Omental fat pad (tissue), 4 donors: ENCODE results near the gene LLCFC1. TPM values are rescaled to one million over a fixed set of nuclear protein-coding genes. Genes with fewer than 3 reads are reported as not detected.

Experiments used
- ATAC-seq: fragments of 150-250 bp; one replicate; pipeline ENCODE4 v1.9.1; 2016; ENCODE audit warnings: mild to moderate bottlenecking, moderate library complexity; ENCODE audit not compliant: low FRiP score
- DNase-seq: peaks from one replicate; pipeline ENCODE4 v3.0.0-alpha.2; 2019; ENCODE audit warnings: low spot score
- CTCF ChIP-seq, 3 donors: fragments of 450-650 bp; IDR thresholded peaks; one replicate each; pipeline ENCODE4 v1.5.1; 2016 to 2017; ENCODE audit warnings: antibody characterized with exemption in 3 of 3, mild to moderate bottlenecking in 3 of 3, moderate library complexity in 2 of 3
- total RNA-seq, 4 donors: library from RNA; depleted of rRNA; stranded (reverse); fragments of >200 nt; gene quantifications; one replicate each; pipeline ENCODE4 v1.1.0, GENCODE V29; 2016

Gene LLCFC1
- total RNA-seq, 4 donors from 2014 or later, result not detected

DNA sequence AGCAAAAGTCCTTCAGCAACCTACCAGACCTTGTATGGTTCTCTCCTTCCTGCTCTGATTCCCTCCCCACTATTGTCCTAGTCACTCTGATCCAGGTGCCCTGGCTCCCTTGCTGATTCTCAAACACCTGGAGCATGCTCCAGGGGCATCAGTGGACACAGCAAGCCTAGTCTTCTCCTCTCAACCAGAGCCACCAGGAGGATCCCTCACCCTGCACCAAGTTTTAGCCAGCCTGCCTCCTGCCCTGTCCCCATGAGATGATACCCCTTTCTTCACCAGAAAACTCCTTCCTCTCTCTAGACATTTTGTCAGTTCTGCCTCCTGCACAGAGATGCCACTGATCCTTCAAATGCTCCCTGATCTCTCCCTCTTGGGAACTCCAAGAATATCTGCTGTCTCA, 11.0 kb downstream of the LLCFC1 start:
- ATAC-seq (no peak), DNase-seq (no peak)
- no peak for TF ChIP-seq CTCF (IDR thresholded peaks at IDR 0.05)

DNA sequence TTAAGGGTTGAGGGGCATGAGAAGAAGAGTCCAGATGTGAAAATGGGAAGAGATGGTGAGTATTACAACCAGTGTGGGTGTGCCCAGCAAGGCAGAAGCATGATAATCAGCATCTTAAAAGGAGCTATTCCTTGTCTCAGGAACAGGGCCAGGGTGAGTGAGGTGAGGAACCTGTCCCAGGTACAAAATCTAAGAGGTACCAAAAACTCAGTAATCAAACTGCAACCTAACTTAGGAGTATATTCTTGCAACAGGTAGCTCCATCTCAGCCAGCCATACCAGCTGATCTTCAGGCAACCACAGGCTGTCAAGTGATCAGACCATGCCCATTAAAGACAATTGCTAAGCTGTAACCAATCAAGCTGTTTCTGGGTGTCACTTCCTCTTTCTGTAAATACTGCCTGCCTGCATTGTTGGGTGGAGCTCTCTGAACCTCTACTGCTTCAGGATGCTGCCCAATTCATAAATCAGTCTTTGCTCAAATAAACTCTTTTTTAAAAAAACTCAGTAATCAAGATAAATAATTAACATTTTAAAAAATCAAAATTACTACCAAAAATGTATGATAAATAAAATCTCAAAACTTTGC, 15.5 kb downstream of the LLCFC1 start:
- DNase-seq (no peak), ATAC-seq (no peak)
- no peak for TF ChIP-seq CTCF (IDR thresholded peaks at IDR 0.05)

- DNase-seq, result no peak
- peak; percentile 85 for ATAC-seq
- TF ChIP-seq CTCF (IDR thresholded peaks at IDR 0.05), result no peak
These were observed 17.8 kb downstream of the LLCFC1 start for GRCh38 chr7:142956951-142957623.

- ATAC-seq (no peak), DNase-seq (no peak)
- TF ChIP-seq CTCF (IDR thresholded peaks at IDR 0.05), result no peak
These were observed 18.4 kb downstream of the LLCFC1 start for GRCh38 chr7:142957723-142958122.

DNA sequence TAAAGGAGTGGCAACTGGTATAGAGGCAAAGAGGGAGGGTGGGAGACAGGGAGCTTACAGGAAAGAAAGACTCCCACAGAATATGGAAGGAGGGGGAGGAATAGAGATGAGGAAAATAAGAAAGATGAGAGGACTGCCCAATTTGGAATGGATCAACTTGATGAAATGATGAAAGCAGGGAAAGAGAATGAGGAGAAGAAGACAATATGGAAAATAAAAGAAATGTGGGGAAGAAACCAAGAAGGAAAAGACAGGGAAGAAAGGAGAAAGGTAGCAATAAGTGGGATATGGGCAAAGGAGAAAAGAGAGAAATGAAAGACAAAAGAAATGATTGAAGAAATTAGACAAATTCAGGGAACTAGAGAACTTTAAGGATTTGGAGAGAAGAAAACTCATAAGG, 19.9 kb downstream of the LLCFC1 start:
- no peak for TF ChIP-seq CTCF (IDR thresholded peaks at IDR 0.05)
- no peak for DNase-seq
- ATAC-seq, result no peak

- no peak for DNase-seq
- no peak for TF ChIP-seq CTCF (IDR thresholded peaks at IDR 0.05)
- no peak for ATAC-seq
These were observed 21.8 kb downstream of the LLCFC1 start for GRCh38 chr7:142960955-142961512.

DNA sequence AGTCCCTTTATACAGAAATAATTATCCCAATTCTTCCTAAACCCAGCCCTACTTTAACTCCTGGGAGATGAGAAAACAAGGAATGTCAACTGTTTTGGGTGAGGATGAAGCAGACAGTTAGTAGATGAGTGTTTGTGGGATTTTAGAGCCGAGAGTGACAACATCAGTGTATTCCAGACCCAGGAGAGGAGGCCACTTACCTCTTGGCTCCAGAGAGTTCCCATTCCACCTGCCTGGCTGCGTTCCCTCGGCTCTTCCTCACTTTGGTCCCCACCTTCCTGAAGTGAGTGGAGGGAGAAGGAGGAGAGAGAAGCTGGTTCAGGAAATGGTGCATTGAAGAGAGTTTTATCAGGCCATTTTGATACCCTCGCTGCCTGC, 22.3 kb downstream of the LLCFC1 start:
- no peak for DNase-seq
- no peak for ATAC-seq

More for the DNA sequence above, 22.3 kb downstream of the LLCFC1 start:
- no peak for TF ChIP-seq CTCF (IDR thresholded peaks at IDR 0.05)
